Stimulated activated CD4-positive, alpha-beta T cell treated with anti-CD3 and anti-CD28 coated beads, TNF-alpha, amount 100 ng/mL, for 24 hours (primary cell): ENCODE measurements around the gene CCDC167.

ENCODE experiments used
- DNase-seq, 3 experiments: peaks; one replicate each; pipeline ENCODE4 v3.0.0-alpha.2; 2020; ENCODE audit warnings: low read depth in 3 of 3

The CCDC167 gene

GRCh38 chr6:37489697-37490336 lies 9.9 kb downstream of the CCDC167 start:
- DNase-seq, result no peak

GRCh38 chr6:37488476-37488875 lies 11.2 kb downstream of the CCDC167 start:
- DNase-seq, result no peak

DNA sequence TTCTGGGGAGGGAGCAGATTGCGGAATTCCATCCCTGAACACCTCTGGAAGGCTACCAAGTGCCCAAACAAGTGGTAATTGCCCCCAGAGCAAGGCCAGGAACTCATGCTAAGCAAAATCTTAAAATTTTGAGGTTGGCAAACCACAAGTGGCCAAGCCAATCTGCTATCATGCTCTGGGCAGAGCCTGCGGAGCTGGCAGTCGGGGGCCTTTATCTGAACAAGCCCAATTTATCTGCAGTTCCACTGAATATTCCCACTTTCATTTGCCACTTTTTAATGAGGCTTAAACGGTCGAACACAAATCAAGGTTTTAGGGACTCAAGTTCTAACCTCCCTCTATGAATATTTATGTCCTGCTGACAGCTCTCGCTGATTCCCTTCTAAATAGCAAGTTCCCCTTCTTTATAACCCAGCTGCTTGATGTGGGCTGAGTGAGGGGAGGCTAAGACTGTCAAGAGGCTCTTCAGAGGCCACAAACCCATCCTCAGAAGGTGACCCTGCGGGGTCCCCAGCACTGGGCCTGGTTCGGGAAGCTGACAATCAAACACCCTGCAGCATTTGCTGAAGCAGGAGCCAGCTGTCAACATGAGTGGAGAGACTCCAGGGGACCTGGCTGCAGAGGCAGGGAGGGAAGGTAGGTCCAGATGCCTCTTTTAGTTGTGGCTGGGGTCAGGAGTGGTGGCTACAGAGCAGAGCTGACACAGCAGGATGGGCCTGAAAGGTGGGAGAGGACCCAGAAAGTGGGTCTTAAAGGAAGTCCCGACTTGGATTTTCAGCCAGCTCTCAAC lies 11.9 kb downstream of the CCDC167 start:
- no peak for DNase-seq

DNA sequence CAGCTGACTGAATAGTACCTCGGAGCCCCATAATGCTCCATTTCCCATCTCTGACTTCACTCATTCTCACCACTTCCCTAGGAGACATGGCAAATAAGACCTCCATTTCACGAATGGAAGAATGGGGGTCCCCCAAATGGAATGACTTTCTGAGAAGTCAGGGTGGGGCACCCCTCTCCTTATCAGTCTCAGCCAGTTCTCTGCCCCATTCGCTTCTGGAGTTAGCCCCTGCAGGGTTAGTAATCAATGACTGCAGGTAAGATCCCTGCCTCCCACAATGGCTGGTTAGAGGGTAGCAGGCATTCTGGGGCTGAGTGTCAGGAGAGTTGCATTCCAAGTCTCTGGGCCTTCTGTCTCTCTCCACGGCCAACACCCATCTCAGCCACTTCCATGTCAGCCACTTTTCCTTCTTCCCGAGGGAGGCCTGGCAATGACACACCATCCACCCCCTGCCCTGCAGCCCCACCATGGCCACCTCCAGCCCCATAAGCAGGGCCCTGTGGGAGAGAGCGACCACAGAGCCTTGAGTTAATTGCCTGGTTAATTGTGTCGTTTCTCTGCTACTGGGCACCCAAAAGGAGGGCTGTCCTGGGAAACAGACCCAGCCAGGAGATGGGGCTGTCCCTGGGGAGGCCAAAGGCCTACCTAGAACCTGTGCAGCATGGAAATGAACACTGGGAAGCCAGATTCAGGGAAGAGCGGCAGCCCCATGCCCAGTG lies 13.4 kb downstream of the CCDC167 start:
- DNase-seq, result no peak

DNA sequence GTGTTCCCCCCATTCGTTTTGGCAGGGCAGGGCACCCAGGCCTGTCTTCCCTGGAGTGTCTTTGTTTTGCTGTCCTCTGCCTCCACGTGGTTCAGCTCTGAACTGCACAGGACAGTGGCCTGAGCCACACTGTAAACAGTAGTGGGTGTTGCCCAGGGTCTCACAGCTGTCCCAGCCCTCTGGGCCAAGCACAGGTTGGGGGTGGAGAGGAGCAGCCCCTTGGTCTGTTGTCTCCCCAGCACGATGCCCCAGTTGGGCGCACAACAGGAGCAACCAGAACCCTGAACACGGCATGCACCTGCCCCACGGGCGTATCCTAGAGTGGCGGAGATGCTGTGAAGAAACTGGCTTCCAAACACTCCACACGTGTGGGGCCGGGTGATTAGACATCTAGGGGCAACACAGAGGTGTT lies 14.4 kb downstream of the CCDC167 start:
- no peak for DNase-seq

DNA sequence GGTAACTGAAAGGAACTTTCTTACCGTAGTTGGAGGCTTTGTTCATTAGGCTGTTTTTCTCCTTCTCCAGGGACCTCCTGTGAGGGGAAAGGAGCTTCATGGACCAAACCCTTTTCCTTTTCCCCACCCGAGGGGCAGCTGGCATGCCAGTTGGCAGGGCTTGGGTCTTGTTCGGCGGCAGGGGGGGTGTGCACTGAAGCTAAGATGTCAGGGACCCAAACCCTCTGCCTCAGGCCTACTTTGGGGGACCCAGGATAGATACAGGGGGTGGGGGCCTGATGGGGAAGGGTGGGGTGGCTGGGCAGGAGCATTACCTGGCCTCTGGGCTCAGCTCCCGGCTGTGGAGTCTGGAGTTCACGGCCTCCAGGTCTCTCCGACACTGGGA lies 14.9 kb downstream of the CCDC167 start:
- DNase-seq, result no peak

DNA sequence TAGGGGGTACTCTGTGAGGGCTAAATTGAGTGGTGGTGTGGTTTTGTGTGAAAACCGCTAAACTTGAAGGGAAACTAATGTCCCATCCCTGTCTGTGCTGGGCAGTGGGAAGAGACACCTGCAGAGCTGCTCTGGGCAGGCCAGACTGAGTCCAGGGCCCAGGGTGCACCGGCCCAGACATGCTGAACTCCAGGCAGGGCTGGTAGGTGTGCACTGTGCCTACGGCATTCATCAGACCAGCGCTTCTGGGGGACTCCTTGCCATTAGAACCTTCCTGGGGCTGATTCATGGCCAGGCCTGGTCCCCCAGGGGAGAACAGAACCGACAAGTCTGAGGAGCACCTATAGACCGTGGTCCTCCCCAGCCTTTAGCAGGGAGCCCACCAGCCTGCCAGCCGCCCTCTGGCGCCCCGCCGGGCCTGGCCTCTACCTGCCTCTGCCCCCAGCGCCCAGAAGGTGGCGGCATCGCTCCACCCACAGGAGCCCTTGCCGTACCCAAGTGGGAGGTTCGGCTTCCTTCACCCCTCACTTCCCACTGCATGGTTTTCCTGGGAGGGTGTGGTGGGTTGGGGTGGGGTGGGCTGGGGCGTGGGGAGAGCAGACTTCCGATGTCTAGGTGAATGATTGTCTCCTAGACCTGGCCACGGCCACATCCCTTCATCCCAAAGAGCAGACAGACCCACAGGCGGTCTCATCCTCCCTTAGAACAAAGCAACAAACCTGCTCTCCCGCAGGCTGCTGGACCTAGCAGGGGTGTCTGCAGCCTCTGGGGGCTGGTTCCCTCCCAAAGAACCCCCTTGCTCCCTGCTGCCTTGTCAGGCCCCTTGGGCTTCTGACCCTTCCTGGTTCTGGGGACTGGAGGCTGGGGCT lies 15.5 kb downstream of the CCDC167 start:
- DNase-seq, result peak; percentile 54 to 71 (median 54)

- no peak for DNase-seq
Measured at GRCh38 chr6:37483252-37483901, 16.3 kb downstream of the CCDC167 start.

DNA sequence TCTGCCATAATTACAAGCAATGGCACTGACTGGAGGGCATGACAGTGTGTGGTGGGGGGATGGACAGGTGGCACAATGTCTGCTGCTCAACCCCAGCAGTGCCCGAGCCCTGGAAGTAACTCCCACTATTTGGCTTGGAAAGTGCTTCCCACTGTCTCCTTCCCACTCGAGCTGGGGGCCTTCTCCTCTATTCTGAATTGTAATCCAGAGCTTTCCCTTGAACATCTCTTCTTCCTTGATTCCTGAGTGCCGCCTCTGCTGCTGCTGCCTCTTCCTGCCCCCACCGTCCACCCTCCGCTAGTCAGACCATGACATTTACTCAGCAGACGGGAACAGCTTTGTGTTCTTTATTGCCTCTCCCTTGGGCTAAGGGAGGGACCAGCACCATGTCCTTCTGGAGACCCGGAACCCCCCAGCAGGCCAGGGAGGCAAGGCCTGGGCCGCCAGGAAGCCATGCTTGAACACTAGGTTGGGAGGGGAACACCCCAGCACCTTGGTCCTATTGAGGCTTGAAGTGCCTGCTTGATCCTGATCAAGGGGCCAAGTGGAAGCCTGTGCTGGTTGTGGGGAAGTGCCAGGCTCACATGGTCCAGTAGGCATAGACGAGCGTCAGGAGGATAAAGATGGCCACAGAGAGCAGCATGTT lies 17.0 kb downstream of the CCDC167 start:
- DNase-seq, result no peak

DNA sequence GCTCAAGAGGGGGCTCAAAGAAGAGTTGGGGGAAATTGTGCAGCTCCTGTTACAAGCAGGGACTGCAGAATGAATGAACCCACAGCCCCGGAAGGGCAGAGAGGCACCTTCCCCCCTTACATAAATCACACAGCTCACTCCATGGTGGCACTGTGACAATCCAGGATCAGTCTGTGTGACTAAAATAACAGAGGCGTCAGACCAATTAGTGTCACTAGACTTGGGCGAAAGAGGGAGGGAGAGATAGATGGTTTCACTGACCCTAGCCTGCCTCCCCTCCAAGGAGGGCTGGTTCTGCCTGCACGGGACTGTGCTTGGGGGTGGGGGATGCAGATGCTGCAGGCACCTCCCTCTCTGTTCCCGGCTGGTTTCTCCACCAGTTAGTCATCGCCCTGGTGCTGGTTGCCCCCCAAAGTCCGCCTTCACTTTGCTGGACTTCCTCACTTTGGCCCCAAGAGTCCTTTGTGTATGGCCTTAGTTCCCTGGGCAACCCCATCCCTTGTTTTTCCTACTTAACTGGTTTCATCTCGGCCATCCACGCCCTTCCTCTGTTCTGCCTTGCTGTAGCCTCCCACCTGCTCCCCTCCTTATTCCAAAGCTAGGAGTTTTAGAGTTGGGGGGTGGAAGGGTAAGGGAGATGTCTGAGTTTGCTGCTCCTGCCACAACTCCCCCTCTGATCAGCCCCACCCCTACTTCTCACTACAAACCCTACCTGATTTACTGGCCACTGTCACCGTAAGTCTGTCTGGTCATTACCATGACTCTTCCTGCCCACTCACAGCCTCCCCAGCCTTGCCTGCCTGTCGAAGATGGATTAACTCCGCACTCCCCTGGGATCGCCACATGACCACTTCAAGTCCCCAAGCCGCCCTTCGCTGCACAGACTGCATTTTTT lies 17.7 kb downstream of the CCDC167 start:
- no peak for DNase-seq

DNA sequence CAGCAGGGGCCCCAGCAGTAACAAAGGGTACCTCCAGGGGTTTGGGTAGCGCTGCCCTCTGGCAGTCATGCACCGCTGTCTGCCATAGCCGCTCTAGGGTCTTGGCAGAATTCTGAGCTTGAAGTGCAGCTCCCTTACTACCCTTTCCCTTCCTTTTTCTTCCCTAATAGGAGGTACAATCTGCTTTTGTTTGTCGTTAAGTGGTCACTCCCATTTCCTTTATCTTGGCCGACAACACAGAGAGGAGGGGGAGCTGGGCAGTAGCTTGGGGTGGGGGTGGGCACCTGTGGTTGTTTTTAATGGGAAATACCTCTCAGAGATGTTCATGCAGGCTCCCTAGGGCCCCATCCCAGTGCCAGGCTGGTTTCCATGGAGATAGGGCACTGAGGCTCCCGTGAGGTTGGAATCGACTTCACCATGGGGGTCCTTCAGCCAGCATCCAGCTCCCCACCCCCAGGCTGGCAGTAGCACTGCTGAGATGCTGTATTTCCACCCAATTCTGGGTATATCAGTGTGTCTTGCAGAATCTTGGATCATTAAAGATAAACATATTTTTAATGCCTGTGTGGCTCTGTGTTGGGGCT lies 18.6 kb downstream of the CCDC167 start:
- no peak for DNase-seq

DNA sequence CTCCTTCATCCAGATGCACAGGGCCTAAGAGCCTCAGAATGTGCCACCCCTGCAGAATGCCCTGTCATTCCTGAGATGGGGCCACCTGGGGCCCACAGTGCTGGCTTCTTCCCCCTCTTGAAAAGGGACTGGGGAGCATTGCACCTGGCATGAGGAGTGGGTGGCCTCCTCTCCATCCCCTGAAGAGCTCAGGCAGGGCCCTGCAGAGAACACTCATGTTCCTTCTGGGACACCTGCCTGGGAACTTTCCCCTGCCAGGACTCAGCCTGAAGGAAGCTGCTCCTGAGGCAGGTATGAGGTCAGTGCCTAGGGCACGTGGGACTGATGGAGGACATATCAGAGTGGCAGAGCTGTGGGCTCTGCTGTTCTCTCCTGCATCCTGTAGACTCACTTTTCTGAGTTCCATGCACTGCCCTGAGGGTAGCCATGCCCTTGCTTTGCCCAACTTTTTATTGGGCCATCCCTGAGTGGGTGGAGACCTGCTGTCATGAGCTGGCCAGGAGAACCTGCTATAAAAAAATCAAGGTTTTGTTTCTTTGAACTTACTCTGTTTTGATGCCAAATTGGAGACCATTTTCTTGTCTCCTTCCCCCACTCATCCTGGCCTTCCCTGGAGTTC lies 19.5 kb downstream of the CCDC167 start:
- DNase-seq, result no peak

- DNase-seq, result no peak
Measured at GRCh38 chr6:37479266-37479854, 20.3 kb downstream of the CCDC167 start.

- DNase-seq, result no peak
Measured at GRCh38 chr6:37478827-37479226, 20.9 kb downstream of the CCDC167 start.

DNA sequence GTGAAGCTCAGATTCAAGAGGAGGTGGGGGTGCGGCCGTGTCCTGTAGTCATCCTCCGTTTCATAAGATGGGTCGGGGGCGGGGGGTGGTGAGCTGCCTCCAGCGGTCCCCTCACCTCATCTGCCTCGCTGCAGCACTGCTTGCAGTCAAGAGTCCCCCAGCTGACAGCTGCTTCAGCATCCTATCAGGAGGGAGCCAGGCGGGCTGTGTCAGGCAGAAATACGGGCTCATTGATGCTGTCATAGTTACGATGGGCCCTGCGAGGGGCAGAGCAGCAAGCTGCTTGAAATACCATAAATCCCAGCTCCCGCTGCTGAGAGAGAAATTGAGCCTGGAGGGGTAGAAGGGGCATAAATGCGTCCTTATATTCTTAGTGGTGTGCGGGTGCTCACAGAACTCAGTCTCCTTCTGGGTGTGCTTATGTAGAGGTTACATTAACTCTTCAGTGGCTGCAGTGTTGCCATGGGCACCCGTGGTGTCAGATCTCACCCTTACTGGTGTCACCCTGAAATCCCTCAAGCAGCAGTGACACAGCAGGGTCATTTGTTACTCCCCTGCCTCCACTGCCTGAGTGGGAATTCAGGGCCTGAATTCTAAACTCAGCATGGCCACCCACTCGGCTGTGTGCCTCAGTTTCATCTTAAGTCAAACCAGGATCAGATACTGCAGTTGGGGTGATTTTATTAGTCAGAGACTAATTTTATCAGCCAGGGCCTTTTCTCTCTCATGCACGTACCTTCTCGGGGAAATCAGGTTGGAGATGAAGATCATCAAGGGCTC lies 21.8 kb downstream of the CCDC167 start:
- DNase-seq, result no peak

DNA sequence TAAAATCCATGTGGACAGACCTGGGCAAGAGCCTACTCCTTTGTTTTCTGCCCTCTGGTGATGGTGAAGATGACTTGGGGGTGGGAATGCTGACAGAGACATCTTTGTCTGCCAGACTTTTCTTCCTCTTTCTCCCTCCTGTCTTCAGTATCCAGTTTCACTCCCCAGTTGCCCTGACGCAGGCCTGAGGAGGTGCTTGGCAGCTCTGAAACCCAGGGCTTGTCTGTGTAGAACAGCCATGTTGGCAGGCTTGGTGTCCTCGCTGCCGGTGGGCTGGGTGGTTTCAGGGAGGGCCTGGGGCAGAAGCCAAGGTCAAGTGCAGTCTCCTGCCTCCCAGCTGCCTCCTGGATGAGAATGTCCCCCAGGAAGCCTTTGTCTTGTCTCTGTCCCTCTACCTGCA lies 22.5 kb downstream of the CCDC167 start:
- DNase-seq, result no peak

DNA sequence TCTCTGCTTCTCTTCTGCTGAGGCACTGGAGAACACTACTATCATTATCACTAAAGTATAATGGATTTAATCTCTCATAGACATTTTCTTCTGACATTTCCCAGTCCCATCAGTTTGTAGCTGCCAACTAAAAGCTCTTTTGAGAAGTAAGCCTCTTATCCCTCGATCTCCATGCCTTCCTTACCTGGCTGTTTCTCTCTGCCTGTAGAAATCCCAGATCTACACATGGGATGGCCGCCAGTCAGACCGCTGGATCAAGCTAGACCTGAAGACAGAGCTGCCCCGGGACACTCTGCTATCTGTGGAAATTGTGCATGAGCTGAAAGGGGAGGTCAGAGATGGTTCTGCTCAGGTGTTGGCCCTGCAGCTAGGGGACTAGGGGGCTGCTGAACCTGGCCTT lies 25.4 kb downstream of the CCDC167 start:
- no peak for DNase-seq
